Stimulated activated CD8-positive, alpha-beta memory T cell treated with anti-CD3 and anti-CD28 coated beads, Interleukin-15, amount 100 ng/mL, for 1 hour (primary cell): ENCODE results near the gene CLASP1.

Source experiments
- DNase-seq: peaks from one replicate; pipeline ENCODE4 v3.0.0-alpha.2; 2020; ENCODE audit warnings: low read depth

CLASP1 gene

GRCh38 chr2:121536850-121537557 lies 112.3 kb downstream of the CLASP1 start:
- no peak for DNase-seq

GRCh38 chr2:121536347-121536746 lies 112.9 kb downstream of the CLASP1 start:
- no peak for DNase-seq

GRCh38 chr2:121534007-121534406 lies 115.3 kb downstream of the CLASP1 start:
- no peak for DNase-seq

- no peak for DNase-seq
Observed at GRCh38 chr2:121532894-121533293, 116.4 kb downstream of the CLASP1 start.

GRCh38 chr2:121532347-121532766 lies 116.9 kb downstream of the CLASP1 start:
- no peak for DNase-seq

- peak; percentile 72 for DNase-seq
Observed at GRCh38 chr2:121530212-121530705, 119.0 kb downstream of the CLASP1 start.

GRCh38 chr2:121529439-121530211 lies 119.6 kb downstream of the CLASP1 start:
- DNase-seq, result no peak

- no peak for DNase-seq
Observed at GRCh38 chr2:121527009-121527682, 122.1 kb downstream of the CLASP1 start.

GRCh38 chr2:121524685-121525425 lies 124.4 kb downstream of the CLASP1 start:
- no peak for DNase-seq

- DNase-seq, result no peak
Observed at GRCh38 chr2:121521359-121521758, 127.9 kb downstream of the CLASP1 start.

GRCh38 chr2:121520641-121520994 lies 128.6 kb downstream of the CLASP1 start:
- no peak for DNase-seq

- DNase-seq, result no peak
Observed at GRCh38 chr2:121519732-121520640, 129.3 kb downstream of the CLASP1 start.

GRCh38 chr2:121519153-121519552 lies 130.1 kb downstream of the CLASP1 start:
- no peak for DNase-seq

- DNase-seq, result no peak
Observed at GRCh38 chr2:121513597-121514333, 135.5 kb downstream of the CLASP1 start.

- no peak for DNase-seq
Observed at GRCh38 chr2:121510857-121511256, 138.4 kb downstream of the CLASP1 start.

GRCh38 chr2:121506621-121507020 lies 142.6 kb downstream of the CLASP1 start:
- no peak for DNase-seq

GRCh38 chr2:121505986-121506586 lies 143.2 kb downstream of the CLASP1 start:
- DNase-seq, result no peak

GRCh38 chr2:121505005-121505404 lies 144.3 kb downstream of the CLASP1 start:
- DNase-seq, result no peak

GRCh38 chr2:121504316-121504715 lies 144.9 kb downstream of the CLASP1 start:
- no peak for DNase-seq

GRCh38 chr2:121502781-121503180 lies 146.5 kb downstream of the CLASP1 start:
- DNase-seq, result no peak
